Measurements from ENCODE around the gene SYPL1. TPM values are rescaled to one million over a fixed set of nuclear protein-coding genes. Genes with fewer than 3 reads are reported as not detected.
A peak's percentile ranks its signal among the peaks of the same experiment; 100 is the strongest.

The SYPL1 gene
- total RNA-seq, 2 experiments from 2014 or later = 36.7 to 40.3 TPM

DNA sequence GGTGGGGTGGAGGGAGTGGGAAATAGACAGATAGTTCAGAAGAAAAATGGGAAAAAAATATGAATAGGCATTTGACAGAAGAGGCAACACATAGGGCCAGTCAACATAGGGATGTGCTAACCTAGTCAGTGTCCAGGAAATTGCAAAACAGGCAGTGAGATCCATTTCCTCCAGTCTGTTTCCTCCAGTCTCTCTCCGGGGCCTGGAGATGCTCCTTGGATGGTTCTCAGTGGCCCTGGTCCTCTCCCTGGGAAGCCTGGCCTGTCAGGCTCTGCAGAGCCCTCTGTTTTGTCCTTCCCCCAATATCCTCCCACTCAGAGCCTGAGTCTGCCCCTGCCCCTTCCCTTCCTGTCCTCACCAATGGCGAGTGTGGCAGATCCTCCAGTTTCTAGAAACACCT, 52.6 kb downstream of the SYPL1 start:
- Mint-ChIP-seq H3K9me3 (no peaks in the 10 kb centered on the region), H3K27ac (peak overlapping the region; percentile 6), H3K27me3 (no peaks in the 10 kb centered on the region), H3K36me3 (ENCODE audit: low read depth) (no peaks in the 10 kb centered on the region), H3K4me1 (peaks cover 49% of the 10 kb centered on the region), H3K4me3 (no peak overlapping the region)
- CTCF ChIA-PET = interaction anchor here (4.7 to 6.0 kb wide), 2 partner anchors 10 to 95 kb away, joined by 27 to 38 read pairs; no protein-coding TSS in a partner anchor
- POLR2A ChIA-PET = no interaction called here
- DNase-seq = no peak

- H3K36me3 Mint-ChIP-seq (ENCODE audit: low read depth) = no peaks in the 10 kb centered on the region
- H3K27ac Mint-ChIP-seq = no peak overlapping the region
- H3K27me3 Mint-ChIP-seq = no peaks in the 10 kb centered on the region
- ChIA-PET POLR2A (no interaction called here), CTCF (interaction anchor here (1.7 to 6.0 kb wide), 3 partner anchors 11 to 95 kb away, joined by 3 to 38 read pairs (median 27); no protein-coding TSS in a partner anchor)
- no peak for DNase-seq
- H3K4me1 Mint-ChIP-seq = peaks cover 46% of the 10 kb centered on the region
- H3K9me3 Mint-ChIP-seq = no peaks in the 10 kb centered on the region
- H3K4me3 Mint-ChIP-seq = no peak overlapping the region
Measured at GRCh38 chr7:106058928-106059324, 53.2 kb downstream of the SYPL1 start.

DNA sequence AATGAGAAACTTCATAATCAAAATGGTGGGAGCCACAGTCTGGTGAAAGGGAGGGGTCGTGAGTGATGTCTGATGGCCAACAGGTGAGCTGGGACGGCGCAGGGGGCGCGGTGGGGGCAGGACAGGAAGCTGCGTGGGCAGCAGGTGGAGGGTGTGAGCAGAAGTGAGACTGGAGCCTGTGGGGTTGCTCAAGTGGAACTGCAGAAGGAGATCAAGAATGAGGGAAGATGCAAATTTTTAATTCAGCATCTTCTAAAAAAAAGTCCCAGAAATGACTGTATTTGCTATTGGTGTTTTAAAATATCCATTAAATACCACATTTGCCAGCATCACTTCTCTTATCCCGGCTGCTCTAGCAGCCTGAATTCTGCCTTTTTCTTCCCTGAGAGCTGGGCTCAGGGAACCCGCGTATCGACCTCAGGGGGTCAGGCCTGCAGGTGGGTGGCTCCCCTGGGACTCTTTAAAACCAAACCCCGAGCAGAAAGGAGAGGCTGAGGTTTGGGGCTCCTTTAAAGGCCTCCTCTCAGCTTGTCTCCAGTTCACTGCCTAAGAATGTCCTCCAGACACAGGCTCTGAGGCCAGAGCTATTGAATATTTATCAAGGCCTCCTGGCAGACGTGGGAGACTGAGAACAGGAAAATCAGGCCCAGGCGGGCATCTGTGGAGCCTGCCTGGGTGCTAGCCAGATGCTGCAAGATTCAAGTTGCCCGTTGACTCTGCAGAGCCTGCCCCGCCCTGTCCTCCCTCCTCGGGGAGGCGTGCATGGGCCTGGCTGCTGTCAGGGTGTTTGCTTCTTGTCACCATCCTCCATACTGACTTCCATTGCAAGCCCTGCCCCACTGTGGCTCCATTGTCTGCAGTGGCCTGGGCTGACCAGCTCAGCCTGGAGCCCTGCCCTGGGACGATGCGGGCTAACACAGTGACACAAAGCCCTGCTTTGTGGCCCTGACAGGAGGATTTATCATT, 53.9 kb downstream of the SYPL1 start:
- H3K36me3 Mint-ChIP-seq (ENCODE audit: low read depth) = no peaks in the 10 kb centered on the region
- ChIA-PET CTCF (interaction anchor here (1.5 to 6.0 kb wide), 5 partner anchors 11 to 393 kb away, joined by 3 to 38 read pairs (median 3); no protein-coding TSS in a partner anchor), POLR2A (no interaction called here)
- no peak for DNase-seq
- peaks cover 39% of the 10 kb centered on the region for H3K4me1 Mint-ChIP-seq
- no peak overlapping the region for H3K4me3 Mint-ChIP-seq
- no peak overlapping the region for H3K27ac Mint-ChIP-seq
- peaks cover 2% of the 10 kb centered on the region for H3K27me3 Mint-ChIP-seq
- H3K9me3 Mint-ChIP-seq = no peaks in the 10 kb centered on the region

- no peak for DNase-seq
- ChIA-PET POLR2A (no interaction called here), CTCF (interaction anchor here (1.5 to 6.0 kb wide), 7 partner anchors 12 to 393 kb away, joined by 3 to 38 read pairs (median 4); no protein-coding TSS in a partner anchor)
- Mint-ChIP-seq H3K4me1 (peaks cover 32% of the 10 kb centered on the region), H3K27me3 (peaks cover 2% of the 10 kb centered on the region), H3K9me3 (no peaks in the 10 kb centered on the region), H3K4me3 (no peak overlapping the region), H3K36me3 (ENCODE audit: low read depth) (no peaks in the 10 kb centered on the region), H3K27ac (no peak overlapping the region)
Measured at GRCh38 chr7:106057204-106057961, 54.7 kb downstream of the SYPL1 start.

GRCh38 chr7:106056513-106057203, 55.5 kb downstream of the SYPL1 start:
- Mint-ChIP-seq H3K9me3 (no peaks in the 10 kb centered on the region), H3K4me3 (no peak overlapping the region), H3K27me3 (peaks cover 5% of the 10 kb centered on the region), H3K36me3 (ENCODE audit: low read depth) (no peaks in the 10 kb centered on the region), H3K4me1 (peaks cover 26% of the 10 kb centered on the region), H3K27ac (no peak overlapping the region)
- CTCF ChIA-PET = interaction anchor here (0.5 to 6.0 kb wide), 7 partner anchors 13 to 1666 kb away, joined by 3 to 38 read pairs (median 4); no protein-coding TSS in a partner anchor
- POLR2A ChIA-PET = no interaction called here
- DNase-seq = peak; percentile 75

DNA sequence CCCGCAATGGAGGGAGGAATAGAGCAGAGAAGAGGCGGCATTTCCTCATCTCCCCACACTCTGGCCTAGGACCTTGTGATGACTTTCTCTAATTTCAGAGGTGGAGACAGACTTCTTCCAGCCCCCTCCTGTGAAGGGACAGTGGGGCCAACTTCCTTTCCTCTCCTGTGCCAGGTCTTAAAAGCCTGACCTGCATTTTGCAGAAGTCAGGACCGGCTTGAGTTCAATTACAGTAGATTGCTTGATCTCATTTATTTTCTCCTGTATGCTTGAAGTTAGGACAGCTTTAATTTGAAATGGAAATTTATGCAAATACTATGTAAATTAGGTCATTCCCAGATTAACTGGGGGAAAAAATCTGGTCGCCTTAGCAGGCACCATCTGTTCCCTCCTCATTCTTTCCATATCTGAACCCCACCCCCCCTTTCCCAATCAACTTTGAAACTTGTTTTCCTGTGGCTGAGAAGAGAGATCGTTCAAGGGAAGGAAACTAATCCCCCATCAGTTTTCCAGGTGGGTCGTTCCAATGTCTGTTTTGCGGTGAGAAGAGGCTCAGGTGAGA, 57.1 kb downstream of the SYPL1 start:
- POLR2A ChIA-PET = no interaction called here
- Mint-ChIP-seq H3K4me3 (no peak overlapping the region), H3K9me3 (no peaks in the 10 kb centered on the region), H3K27me3 (peaks cover 5% of the 10 kb centered on the region), H3K4me1 (peaks cover 26% of the 10 kb centered on the region), H3K36me3 (ENCODE audit: low read depth) (no peaks in the 10 kb centered on the region), H3K27ac (no peak overlapping the region)
- no peak for DNase-seq
- CTCF ChIA-PET = interaction anchor here (6.0 kb wide), 1 partner anchor 99 kb away, joined by 38 read pairs; no protein-coding TSS in a partner anchor

GRCh38 chr7:106054156-106054910, 57.8 kb downstream of the SYPL1 start:
- CTCF ChIA-PET = interaction anchor here (0.7 kb wide), 1 partner anchor 282 kb away, joined by 3 read pairs; no protein-coding TSS in a partner anchor
- no peaks in the 10 kb centered on the region for H3K36me3 Mint-ChIP-seq (ENCODE audit: low read depth)
- H3K4me1 Mint-ChIP-seq = peaks cover 24% of the 10 kb centered on the region
- no peak for DNase-seq
- H3K4me3 Mint-ChIP-seq = no peak overlapping the region
- POLR2A ChIA-PET = no interaction called here
- H3K27ac Mint-ChIP-seq = no peak overlapping the region
- peaks cover 5% of the 10 kb centered on the region for H3K27me3 Mint-ChIP-seq
- H3K9me3 Mint-ChIP-seq = no peaks in the 10 kb centered on the region

DNA sequence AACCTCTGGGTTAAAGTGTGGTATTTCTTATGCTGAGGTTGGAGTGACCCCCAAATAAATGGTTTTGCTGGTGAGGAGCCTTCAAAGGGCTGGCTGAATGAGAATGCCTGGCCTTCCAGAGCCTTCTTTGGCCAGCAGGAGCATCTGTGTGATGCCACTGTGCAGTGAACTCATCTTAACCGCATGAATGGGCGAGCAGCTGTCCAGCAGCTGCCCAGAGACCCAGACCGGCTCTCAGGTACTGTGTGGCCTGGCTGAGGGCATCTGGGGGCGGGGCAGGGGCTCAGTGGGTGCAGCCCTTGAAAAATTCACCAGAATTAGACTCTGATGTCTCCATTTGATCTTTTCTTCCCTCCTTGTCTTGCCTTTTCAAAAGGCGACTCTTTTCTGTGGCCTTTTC, 59.0 kb downstream of the SYPL1 start:
- POLR2A ChIA-PET = no interaction called here
- peaks cover 15% of the 10 kb centered on the region for H3K4me1 Mint-ChIP-seq

GRCh38 chr7:106052681-106053080, 59.4 kb downstream of the SYPL1 start:
- H3K27me3 Mint-ChIP-seq = peaks cover 5% of the 10 kb centered on the region
- H3K36me3 Mint-ChIP-seq (ENCODE audit: low read depth) = no peaks in the 10 kb centered on the region
- no peak for DNase-seq
- no peaks in the 10 kb centered on the region for H3K9me3 Mint-ChIP-seq
- H3K4me3 Mint-ChIP-seq = no peak overlapping the region
- H3K4me1 Mint-ChIP-seq = peaks cover 11% of the 10 kb centered on the region
- no peak overlapping the region for H3K27ac Mint-ChIP-seq
- POLR2A ChIA-PET = no interaction called here
- CTCF ChIA-PET = no interaction called here

More for the DNA sequence above, 59.0 kb downstream of the SYPL1 start:
- H3K27ac Mint-ChIP-seq = no peak overlapping the region
- no peak overlapping the region for H3K4me3 Mint-ChIP-seq
- no peaks in the 10 kb centered on the region for H3K9me3 Mint-ChIP-seq
- H3K27me3 Mint-ChIP-seq = peaks cover 5% of the 10 kb centered on the region
- CTCF ChIA-PET = no interaction called here
- no peak for DNase-seq
- H3K36me3 Mint-ChIP-seq (ENCODE audit: low read depth) = no peaks in the 10 kb centered on the region

GRCh38 chr7:106050746-106051117, 61.4 kb downstream of the SYPL1 start:
- POLR2A ChIA-PET = no interaction called here
- CTCF ChIA-PET = interaction anchor here (0.5 to 1.9 kb wide), 3 partner anchors 9 to 310 kb away, joined by 3 to 8 read pairs (median 3); no protein-coding TSS in a partner anchor
- no peak for DNase-seq
- Mint-ChIP-seq H3K36me3 (ENCODE audit: low read depth) (no peaks in the 10 kb centered on the region), H3K9me3 (no peaks in the 10 kb centered on the region), H3K27ac (no peak overlapping the region), H3K4me3 (no peak overlapping the region), H3K4me1 (no peaks in the 10 kb centered on the region), H3K27me3 (peaks cover 7% of the 10 kb centered on the region)

DNA sequence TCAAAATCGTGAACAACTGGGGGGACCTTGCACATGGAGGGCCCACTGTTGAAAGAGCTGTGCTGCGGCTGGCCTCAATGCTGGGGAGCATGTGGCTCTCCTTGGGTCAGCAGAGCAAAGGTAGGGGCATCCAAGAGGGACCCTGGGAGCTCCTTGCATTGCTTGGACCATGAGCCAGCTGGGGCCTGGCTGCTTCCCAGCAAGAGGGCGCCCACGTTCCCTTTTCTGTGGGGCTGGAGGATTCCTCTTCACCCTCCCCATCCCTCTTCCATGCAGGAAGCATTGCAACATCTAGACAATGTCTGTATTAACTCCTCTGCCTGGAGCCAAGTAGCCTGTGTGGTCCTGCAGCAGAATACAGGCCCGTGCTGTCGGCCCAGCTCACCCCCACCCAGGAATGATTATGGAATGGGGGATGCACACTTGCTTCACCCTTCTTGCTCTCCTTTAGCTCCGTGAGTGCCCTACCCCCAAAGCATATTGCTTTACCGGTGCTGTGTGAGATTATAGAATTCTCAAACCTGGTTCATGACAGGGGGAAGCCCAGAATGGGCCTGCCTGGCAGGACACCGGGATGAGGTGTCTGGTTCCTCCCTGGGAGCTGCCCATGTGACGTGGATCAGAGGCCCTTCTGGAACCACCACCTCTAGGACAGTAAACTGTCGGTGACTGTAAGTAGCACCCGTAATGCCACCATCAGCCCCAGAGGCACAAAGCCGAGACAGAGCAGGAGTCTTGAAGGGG, 61.9 kb downstream of the SYPL1 start:
- Mint-ChIP-seq H3K4me1 (no peaks in the 10 kb centered on the region), H3K27me3 (peaks cover 7% of the 10 kb centered on the region), H3K4me3 (no peak overlapping the region), H3K27ac (no peak overlapping the region), H3K36me3 (ENCODE audit: low read depth) (no peaks in the 10 kb centered on the region), H3K9me3 (no peaks in the 10 kb centered on the region)
- DNase-seq = no peak
- ChIA-PET CTCF (interaction anchor here (1.3 to 1.9 kb wide), 2 partner anchors 8 to 104 kb away, joined by 3 to 8 read pairs; no protein-coding TSS in a partner anchor), POLR2A (no interaction called here)
